NCI-H526 (cell line): ENCODE measurements around the gene TRIM61.
"Not testable (repeated sequence)": the region's sequence is repeated elsewhere in the genome, so short reads cannot be mapped to it uniquely, and the experiment has no call there.

Experiments used
- DNase-seq, 2 experiments: peaks; one replicate each; lab custom pipeline; 2025; lab: John Stamatoyannopoulos, UW

TRIM61 gene

GRCh38 chr4:164977243-164978164, at the start of gene TRIM61:
Gene TRIM61, minus strand, starts transcription at chr4:164977657. Its CDS starts 7,655 bp downstream, at chr4:164970002.
- DNase-seq: no peak

DNA sequence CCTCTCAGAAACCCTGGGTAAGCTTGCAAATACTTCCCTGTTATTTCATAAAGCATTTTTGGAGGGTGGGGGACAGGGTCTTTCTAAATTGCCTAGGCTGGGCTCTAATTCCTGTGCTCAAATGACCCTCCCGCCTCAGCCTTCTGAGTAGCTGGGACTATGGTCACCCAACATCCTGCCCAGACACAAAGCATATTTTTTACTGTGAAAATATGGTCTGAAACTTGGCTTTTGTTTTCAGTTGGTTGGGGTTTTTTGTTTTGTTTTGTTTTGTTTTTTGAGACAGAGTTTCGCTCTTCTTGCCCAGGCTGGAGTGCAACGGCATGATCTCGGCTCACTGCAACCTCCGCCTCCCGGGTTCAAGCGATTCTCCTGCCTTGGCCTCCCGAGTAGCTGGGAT, 48.3 kb upstream of the TRIM61 start:
- not testable (repeated sequence) for DNase-seq

DNA sequence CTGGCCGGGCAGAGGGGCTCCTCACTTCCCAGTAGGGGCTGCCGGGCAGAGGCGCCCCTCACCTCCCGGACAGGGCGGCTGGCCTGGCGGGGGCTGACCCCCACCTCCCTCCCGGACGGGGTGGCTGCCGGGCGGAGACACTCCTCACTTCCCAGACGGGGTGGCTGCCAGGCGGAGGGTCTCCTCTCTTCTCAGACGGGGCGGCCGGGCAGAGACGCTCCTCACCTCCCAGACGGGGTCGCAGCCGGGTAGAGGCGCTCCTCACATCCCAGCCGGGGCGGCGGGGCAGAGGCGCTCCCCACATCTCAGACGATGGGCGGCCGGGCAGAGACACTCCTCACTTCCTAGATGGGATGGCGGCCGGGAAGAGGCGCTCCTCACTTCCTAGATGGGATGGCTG, 42.5 kb upstream of the TRIM61 start:
- DNase-seq: not testable (repeated sequence)

- peak in 1 of 2 experiments; percentile 31 for DNase-seq
These were observed 39.5 kb upstream of the TRIM61 start for GRCh38 chr4:165016971-165017370.

DNA sequence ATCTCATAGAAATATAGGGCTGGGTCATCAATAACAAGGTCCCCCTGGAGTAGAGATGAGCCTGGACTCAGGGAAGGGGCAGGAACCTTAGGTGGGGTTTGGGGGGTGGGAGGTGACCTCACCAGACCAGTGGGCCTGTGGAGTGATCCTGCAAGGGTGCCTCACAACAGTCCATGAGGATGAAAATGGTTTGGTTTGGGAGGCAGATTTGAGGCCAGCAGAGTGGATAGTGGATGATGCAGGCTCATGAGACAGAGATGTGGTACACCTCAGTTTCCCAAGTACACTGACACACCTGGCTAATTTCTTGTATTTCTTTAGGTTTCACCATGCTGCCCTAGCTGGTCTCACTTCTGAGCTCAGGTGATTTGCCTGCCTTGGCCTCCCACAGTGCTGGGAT, 36.2 kb upstream of the TRIM61 start:
- DNase-seq: no peak

DNA sequence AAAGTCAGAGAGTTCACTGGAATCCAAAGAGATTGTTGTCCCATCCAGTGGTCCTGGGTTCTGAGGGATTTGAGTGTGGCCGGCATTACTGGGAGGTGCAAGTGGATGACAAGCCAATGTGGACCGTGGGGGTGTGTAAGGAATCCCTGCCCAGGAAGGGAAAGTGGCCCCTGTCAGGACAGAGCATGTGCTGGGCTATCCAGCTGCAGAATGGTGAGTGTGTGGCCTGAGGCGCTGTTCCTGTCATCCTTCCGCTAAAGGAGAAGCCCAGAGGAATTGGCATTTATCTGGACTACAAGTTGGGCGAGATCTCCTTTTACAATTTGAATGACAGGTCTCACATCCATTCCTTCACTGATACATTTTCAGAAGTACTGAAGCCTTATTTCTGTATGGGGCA, 33.9 kb upstream of the TRIM61 start:
- no peak for DNase-seq

GRCh38 chr4:165010991-165011390, 33.5 kb upstream of the TRIM61 start:
- DNase-seq: no peak

DNA sequence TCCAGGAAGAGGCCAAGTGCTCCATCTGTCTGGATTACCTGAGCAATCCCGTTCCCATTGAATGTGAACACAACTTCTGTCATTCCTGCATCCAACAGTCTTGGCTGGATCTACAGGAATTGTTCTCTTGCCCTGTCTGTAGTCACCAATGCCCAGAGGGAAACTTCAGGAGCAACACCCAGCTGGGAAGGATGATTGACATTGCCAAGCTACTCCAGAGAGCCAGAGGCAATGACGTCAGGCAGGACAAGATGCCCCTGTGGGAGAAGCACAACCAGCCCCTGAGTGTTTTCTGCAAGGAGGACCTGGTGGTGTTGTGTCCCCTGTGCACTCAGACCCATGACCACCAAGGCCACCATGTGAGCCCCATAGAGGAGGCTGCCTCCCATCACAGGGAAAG, 33.0 kb upstream of the TRIM61 start:
- DNase-seq: no peak

DNA sequence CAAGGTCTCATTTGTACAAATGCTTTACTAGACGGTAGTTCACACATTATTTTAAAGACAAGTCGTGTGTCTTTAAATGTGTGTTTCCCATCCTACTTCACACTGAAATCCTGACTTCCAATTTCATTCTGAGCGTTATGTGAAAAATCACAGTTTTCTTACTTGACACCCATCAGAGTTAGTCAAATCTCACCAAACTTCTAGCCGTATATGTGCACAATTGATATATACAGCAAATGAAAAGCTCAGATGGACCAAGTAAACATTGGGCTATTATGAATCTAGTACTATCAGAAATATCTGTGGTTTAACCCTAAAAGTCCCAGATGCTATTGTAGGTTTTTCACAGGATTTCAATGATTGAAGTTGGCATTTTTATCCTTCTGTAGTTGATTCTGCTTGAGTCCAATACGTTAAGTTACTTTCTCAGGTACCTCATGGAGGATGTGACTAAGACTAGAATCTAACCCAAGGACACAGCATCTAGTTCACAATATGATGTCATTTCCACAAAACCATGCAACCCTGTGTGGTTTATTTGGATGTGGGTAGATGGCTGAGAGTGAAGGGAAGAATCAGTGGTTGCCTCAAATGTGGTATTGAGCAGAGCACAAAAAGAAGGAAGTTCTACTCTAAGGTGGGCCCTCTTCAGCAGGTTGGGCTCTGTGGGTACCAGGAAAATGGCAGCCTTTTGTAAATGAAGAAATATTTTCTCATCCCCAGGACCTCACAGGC, 32.2 kb upstream of the TRIM61 start:
- no peak for DNase-seq

GRCh38 chr4:165006886-165007285, 29.4 kb upstream of the TRIM61 start:
- no peak for DNase-seq

DNA sequence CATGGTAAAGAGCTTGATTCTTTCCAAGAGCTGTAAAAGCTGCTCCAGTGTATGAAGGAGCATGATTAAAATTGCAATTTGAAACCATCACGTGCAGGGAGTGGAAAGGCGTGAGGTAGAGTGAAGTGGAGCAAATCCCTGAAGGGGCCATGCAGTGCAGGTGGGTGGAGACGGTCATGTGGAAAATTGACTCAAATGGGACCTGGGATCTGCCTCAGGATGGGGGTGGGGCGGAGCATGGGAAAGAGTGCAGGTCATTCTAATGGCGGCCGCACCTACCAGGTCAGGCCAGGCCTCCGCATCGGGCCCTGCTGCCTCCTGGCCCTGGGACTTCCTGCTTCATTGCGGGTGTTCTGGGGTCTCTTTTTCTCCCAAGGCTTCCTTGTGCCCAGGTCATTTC, 29.0 kb upstream of the TRIM61 start:
- DNase-seq: no peak

DNA sequence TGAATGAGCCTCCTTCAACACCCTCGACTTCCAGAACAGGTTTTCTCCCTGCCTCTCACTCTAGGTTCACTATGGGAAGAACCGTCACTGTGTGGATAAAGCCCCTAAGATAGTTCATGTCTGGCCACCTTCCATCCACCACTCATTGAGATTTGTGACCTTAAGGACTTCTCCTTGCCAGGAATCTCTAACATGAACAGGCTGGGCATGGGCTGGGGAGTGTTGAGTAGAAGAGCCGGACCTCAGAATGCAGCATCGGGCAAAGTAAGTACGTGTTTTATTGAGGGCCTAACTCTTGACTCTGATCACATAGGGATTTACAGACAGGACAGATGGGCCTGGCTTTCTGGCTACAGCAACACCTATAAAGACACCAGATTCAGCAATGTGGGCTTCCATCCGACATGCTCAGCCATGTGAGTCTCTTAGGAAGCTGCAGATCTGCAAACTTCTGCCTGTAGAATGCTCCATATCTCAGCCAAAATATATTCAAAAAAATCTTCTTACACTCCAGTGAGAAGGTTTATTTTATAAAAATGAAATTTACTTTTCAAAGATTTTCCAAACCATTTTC, 28.0 kb upstream of the TRIM61 start:
- DNase-seq: no peak

GRCh38 chr4:165001957-165002356, 24.5 kb upstream of the TRIM61 start:
- not testable (repeated sequence) for DNase-seq

GRCh38 chr4:164998526-164999080, 21.1 kb upstream of the TRIM61 start:
- not testable (repeated sequence) for DNase-seq

DNA sequence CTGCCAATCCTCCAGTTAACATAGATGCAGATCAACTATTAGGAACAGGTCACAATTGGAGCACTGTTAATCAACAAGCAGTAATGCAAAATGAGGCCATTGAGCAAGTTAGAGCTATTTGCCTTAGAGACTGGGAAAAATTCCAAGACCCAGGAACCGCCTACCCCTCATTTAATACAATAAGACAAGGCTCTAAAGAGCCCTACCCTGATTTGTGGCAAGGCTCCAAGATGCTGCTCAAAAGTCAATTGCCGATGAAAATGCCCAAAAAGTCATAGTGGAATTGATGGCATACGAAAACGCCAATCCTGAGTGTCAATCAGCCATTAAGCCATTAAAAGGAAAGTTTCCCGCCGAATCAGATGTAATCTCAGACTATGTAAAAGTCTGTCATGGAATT, 20.5 kb upstream of the TRIM61 start:
- no peak for DNase-seq

- peak; percentile 9 to 64 for DNase-seq
These were observed 19.9 kb upstream of the TRIM61 start for GRCh38 chr4:164997324-164997723.

- DNase-seq: not testable (repeated sequence)
These were observed 18.7 kb upstream of the TRIM61 start for GRCh38 chr4:164996123-164996522.

- DNase-seq: not testable (repeated sequence)
These were observed 13.3 kb upstream of the TRIM61 start for GRCh38 chr4:164990786-164991185.

DNA sequence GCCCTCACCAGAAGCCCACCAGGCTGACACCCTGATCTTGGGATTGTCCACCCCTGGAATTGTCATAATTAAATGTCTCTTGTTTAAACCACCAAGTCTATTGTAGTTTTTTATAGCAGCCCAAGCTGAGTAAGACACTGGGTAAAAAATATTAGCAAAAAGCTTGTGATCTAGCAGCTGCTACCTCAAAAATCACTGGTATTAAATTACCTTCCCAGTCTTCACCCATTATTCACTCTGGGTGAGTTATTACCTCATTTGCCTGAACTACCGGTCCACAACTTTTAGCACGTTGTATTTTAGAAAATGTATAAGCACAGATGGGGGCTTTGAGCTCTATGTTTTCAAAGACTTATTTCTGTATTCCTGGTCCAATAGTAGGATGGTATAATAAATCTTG, 12.0 kb upstream of the TRIM61 start:
- peak; percentile 10 to 37 for DNase-seq

DNA sequence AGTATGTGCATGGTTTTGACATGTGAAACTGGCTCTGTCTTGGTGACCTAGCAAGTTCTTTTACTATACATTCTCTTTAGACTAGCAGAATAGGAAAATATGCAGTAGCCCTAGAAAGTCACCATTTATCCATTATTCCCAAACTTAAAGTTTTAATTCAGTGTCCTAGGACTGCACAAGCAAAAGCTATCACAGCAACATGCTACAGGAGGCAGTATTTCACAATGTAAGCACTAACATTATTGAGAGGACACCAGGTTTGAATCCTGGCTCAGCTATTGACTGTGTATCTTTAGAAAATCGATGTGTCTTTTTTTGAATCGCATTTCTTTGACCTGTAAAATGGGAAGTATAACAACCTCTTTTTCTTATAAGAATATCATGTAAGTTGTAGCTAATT, 5.5 kb downstream of the TRIM61 start:
- not testable (repeated sequence) for DNase-seq

- no peak for DNase-seq
These were observed 17.6 kb downstream of the TRIM61 start for GRCh38 chr4:164959896-164960295.

- not testable (repeated sequence) for DNase-seq
These were observed 18.0 kb downstream of the TRIM61 start for GRCh38 chr4:164959421-164959820.
